ENCODE data around the gene GPR162.

GPR162 gene

GRCh38 chr12:6819106-6820030 is 2.3 kb upstream of the GPR162 start:
- ATAC-seq, result no peak
- no peak for TF ChIP-seq PPARA (CRISPR knock-in tag; IDR thresholded peaks at IDR 0.05; ENCODE audit: borderline replicate concordance)
- no peak for TF ChIP-seq ZFP30 (CRISPR knock-in tag; IDR thresholded peaks at IDR 0.05)
- no peak for TF ChIP-seq ISL1 (CRISPR knock-in tag; IDR thresholded peaks at IDR 0.05)
- TF ChIP-seq GLIS3 (CRISPR knock-in tag; IDR thresholded peaks at IDR 0.05), result no peak
- TF ChIP-seq CSRNP3 (CRISPR knock-in tag; IDR thresholded peaks at IDR 0.05), result no peak
- no peak for TF ChIP-seq PATZ1 (CRISPR knock-in tag; IDR thresholded peaks at IDR 0.05; ENCODE audit: borderline replicate concordance)
- no peak for TF ChIP-seq ZNF8 (CRISPR knock-in tag; IDR thresholded peaks at IDR 0.05)
- no peak for TF ChIP-seq OSR1 (CRISPR knock-in tag; IDR thresholded peaks at IDR 0.05)
- TF ChIP-seq TOX (CRISPR knock-in tag; IDR thresholded peaks at IDR 0.05; ENCODE audit: borderline replicate concordance), result no peak
- no peak for TF ChIP-seq POU6F1 (CRISPR knock-in tag; IDR thresholded peaks at IDR 0.05; ENCODE audit: borderline replicate concordance, low read depth)

- ATAC-seq, result no peak
- TF ChIP-seq ESRRG (CRISPR knock-in tag; IDR thresholded peaks at IDR 0.05), result no peak
- TF ChIP-seq SNAI2 (CRISPR knock-in tag; IDR thresholded peaks at IDR 0.05), result no peak
- TF ChIP-seq CREB5 (CRISPR knock-in tag; IDR thresholded peaks at IDR 0.05; ENCODE audit: low read depth), result no peak
- no peak for TF ChIP-seq CSDC2 (CRISPR knock-in tag; IDR thresholded peaks at IDR 0.05)
- TF ChIP-seq TSHZ2 (CRISPR knock-in tag; IDR thresholded peaks at IDR 0.05), result no peak
- TF ChIP-seq TOX (CRISPR knock-in tag; IDR thresholded peaks at IDR 0.05; ENCODE audit: borderline replicate concordance), result no peak
- no peak for TF ChIP-seq TCF4 (CRISPR knock-in tag; IDR thresholded peaks at IDR 0.05; ENCODE audit: borderline replicate concordance)
Observed at GRCh38 chr12:6820166-6820565, 1.5 kb upstream of the GPR162 start.

GRCh38 chr12:6822426-6823135 is 960 bp downstream of the GPR162 start:
- TF ChIP-seq GLIS3 (CRISPR knock-in tag; IDR thresholded peaks at IDR 0.05) (no peak), BACH2 (CRISPR knock-in tag; IDR thresholded peaks at IDR 0.05; ENCODE audit: borderline replicate concordance) (no peak), ARNTL (CRISPR knock-in tag; IDR thresholded peaks at IDR 0.05; ENCODE audit: borderline replicate concordance, low read depth) (no peak), CSDC2 (CRISPR knock-in tag; IDR thresholded peaks at IDR 0.05) (no peak), RARB (CRISPR knock-in tag; IDR thresholded peaks at IDR 0.05) (no peak), ESRRG (CRISPR knock-in tag; IDR thresholded peaks at IDR 0.05) (no peak)

More at GRCh38 chr12:6822426-6823135, 960 bp downstream of the GPR162 start:
- no peak for ATAC-seq
